IPS-20b (cell line): ENCODE data around the gene AP3S2.
"Not testable (repeated sequence)": the region's sequence is repeated elsewhere in the genome, so short reads cannot be mapped to it uniquely, and the experiment has no call there.

Experiments
- H3K27ac ChIP-seq: one replicate; pipeline ENCODE4 v1.5.1; 2013; ENCODE audit warnings: low read length
- H3K27me3 ChIP-seq: 2 replicates; pipeline ENCODE4 v1.6.1; 2013; ENCODE audit warnings: mild to moderate bottlenecking, low read length, inconsistent platforms; ENCODE audit not compliant: insufficient read depth
- H3K36me3 ChIP-seq: 2 replicates; pipeline ENCODE4 v1.6.1; 2013; ENCODE audit warnings: low read depth, mild to moderate bottlenecking, inconsistent platforms, low read length, moderate library complexity; ENCODE audit not compliant: insufficient read depth
- H3K4me1 ChIP-seq: 2 replicates; pipeline ENCODE4 v1.6.1; 2013; ENCODE audit warnings: mild to moderate bottlenecking, control low read depth, inconsistent platforms, low read length, moderate library complexity; ENCODE audit not compliant: insufficient read depth
- H3K4me3 ChIP-seq: 2 replicates; pipeline ENCODE4 v1.5.1; 2013; ENCODE audit warnings: mild to moderate bottlenecking, low read length, inconsistent platforms
- H3K9ac ChIP-seq: 2 replicates; pipeline ENCODE4 v1.6.1; 2013; ENCODE audit warnings: low read depth, mild to moderate bottlenecking, inconsistent platforms, low read length, moderate library complexity
- H3K9me3 ChIP-seq: 2 replicates; pipeline ENCODE4 v1.6.1; 2013; ENCODE audit warnings: mild to moderate bottlenecking, low read depth, low read length, inconsistent platforms; ENCODE audit not compliant: insufficient read depth

The AP3S2 gene

GRCh38 chr15:89877083-89877425, 16.7 kb downstream of the AP3S2 start:
- H3K27ac ChIP-seq = no peak overlapping the region
- no peaks in the 10 kb centered on the region for H3K27me3 ChIP-seq
- H3K9ac ChIP-seq = no peak overlapping the region
- H3K36me3 ChIP-seq = peaks cover 13% of the 10 kb centered on the region; the same call in 1 of the 2 replicates
- no peaks in the 10 kb centered on the region for H3K9me3 ChIP-seq
- H3K4me1 ChIP-seq = no peaks in the 10 kb centered on the region
- no peak overlapping the region for H3K4me3 ChIP-seq

DNA sequence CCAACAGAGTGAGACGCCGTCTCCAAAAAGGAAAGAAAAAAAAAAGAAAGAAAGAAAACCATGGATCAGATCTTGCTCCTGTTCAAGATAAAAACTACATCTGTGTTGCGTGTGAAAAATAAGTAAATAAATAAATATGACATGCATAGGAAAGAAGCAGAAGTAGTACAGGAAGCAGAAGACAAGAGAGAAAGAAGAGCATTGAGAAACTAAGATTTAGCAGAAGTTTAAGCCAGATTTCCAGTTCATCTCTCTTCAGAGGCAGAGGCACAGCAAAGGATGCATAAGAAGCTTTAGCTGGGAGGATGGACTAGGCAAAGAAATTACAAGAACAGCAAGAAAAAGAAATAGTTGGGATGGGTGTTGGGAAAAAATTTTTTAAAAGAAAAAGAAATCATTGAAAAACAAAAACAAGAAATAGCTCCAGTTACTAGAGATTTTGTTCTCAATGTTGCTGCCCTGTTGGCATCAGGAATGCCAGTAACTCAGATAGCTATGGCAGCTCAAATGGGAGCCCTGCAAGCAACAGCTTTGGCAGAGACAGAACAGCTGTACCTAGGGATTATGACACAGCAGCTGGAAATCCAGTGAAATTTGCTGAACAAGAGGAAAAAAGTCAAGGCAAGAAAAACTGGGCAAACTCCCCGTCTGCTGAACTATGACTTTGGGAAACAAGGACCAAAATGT, 17.3 kb downstream of the AP3S2 start:
- Histone ChIP-seq H3K27ac (no peak overlapping the region), H3K36me3 (peaks cover 16% of the 10 kb centered on the region), H3K4me1 (no peaks in the 10 kb centered on the region)

DNA sequence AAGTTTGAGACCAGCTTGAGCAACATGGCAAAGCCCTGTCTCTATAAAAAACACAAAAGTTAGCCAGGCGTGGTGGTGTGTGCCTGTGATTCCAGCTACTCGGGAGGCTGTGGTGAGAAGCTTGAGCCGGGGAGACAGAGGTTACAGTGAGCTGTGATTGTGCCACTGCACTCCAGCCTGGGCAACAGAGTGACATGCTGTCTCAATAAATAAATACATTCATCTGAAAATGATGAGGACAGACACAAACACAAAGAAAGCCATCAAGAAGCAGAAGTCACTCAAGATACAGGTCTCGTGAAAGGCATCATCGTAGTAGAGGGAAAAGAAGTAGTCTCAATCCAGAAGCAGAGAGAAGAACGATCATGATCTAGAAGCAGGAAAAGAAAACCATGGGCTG, 18.1 kb downstream of the AP3S2 start:
- Histone ChIP-seq H3K4me3 (no peak overlapping the region), H3K9me3 (no peaks in the 10 kb centered on the region), H3K4me1 (no peaks in the 10 kb centered on the region), H3K27me3 (no peaks in the 10 kb centered on the region), H3K9ac (no peak overlapping the region), H3K27ac (no peak overlapping the region), H3K36me3 (peaks cover 22% of the 10 kb centered on the region)

More for the DNA sequence above, 17.3 kb downstream of the AP3S2 start:
- H3K9ac ChIP-seq = no peak overlapping the region
- no peaks in the 10 kb centered on the region for H3K27me3 ChIP-seq
- no peaks in the 10 kb centered on the region for H3K9me3 ChIP-seq
- H3K4me3 ChIP-seq = no peak overlapping the region

DNA sequence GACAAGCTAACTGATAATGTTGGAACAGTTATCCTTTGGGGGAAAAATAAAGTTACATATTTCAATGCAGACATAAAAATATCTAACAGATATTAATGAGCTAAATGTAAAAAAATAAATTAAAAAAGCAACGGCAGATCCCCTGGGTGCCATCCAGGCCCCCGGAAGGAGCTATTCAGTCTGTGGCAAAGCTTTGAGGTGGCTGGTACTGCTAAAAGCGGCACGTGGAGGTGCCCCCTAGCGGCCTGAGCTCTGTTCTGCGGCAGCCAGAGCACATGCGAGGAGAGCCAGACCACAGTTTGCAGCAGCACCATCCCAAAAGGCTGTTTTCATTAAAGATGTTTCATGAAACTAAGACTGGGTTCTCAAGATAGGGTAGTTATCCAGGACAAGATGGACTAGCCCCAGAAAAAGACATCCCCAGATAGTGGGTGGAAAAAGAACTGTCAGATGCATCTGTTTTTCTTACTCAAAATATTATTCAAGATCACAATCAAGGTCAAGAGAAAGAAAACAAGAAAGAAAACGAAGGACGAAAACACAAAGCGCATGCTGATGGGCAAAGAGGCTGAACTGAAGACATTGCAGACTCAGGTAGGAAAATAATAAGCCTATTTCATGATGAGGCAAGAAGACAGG, 18.7 kb downstream of the AP3S2 start:
- H3K4me3 ChIP-seq = no peak overlapping the region
- H3K4me1 ChIP-seq = no peaks in the 10 kb centered on the region
- H3K36me3 ChIP-seq = peaks cover 27% of the 10 kb centered on the region
- H3K9me3 ChIP-seq = no peaks in the 10 kb centered on the region
- no peak overlapping the region for H3K9ac ChIP-seq
- H3K27me3 ChIP-seq = no peaks in the 10 kb centered on the region
- H3K27ac ChIP-seq = no peak overlapping the region

GRCh38 chr15:89870688-89871288, 23.0 kb downstream of the AP3S2 start:
- Histone ChIP-seq H3K27ac (no peak overlapping the region), H3K36me3 (peaks cover 25% of the 10 kb centered on the region)

GRCh38 chr15:89870006-89870405, 23.8 kb downstream of the AP3S2 start:
- Histone ChIP-seq H3K27ac (no peak overlapping the region), H3K9ac (no peak overlapping the region), H3K4me3 (no peak overlapping the region), H3K9me3 (no peaks in the 10 kb centered on the region), H3K4me1 (no peaks in the 10 kb centered on the region), H3K36me3 (peaks cover 25% of the 10 kb centered on the region), H3K27me3 (no peaks in the 10 kb centered on the region)

More at GRCh38 chr15:89870688-89871288, 23.0 kb downstream of the AP3S2 start:
- H3K9ac ChIP-seq = no peak overlapping the region
- H3K27me3 ChIP-seq = no peaks in the 10 kb centered on the region
- H3K4me3 ChIP-seq = no peak overlapping the region
- no peaks in the 10 kb centered on the region for H3K9me3 ChIP-seq
- H3K4me1 ChIP-seq = no peaks in the 10 kb centered on the region

DNA sequence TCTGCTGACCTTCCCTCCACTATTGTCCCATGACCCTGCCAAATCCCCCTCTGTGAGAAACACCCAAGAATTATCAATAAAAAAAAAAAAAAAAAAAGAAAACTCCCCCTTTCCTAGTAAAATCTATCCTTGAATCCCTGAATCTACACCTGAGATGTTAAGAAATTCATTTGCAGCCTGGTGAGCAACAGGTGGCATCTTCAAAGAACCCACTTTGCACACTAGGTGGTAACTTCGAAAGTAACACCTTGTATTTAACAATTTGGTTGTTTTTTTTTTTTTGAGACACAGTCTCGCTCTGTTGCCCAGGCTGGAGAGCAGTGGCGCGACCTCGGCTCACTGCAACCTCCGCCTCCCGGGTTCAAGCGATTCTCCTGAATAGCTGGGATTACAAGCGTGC, 24.3 kb downstream of the AP3S2 start:
- not testable (repeated sequence) for H3K9ac ChIP-seq, H3K4me1 ChIP-seq, H3K4me3 ChIP-seq, H3K9me3 ChIP-seq, H3K27ac ChIP-seq, H3K27me3 ChIP-seq
- H3K36me3 ChIP-seq = peaks cover 25% of the 10 kb centered on the region

DNA sequence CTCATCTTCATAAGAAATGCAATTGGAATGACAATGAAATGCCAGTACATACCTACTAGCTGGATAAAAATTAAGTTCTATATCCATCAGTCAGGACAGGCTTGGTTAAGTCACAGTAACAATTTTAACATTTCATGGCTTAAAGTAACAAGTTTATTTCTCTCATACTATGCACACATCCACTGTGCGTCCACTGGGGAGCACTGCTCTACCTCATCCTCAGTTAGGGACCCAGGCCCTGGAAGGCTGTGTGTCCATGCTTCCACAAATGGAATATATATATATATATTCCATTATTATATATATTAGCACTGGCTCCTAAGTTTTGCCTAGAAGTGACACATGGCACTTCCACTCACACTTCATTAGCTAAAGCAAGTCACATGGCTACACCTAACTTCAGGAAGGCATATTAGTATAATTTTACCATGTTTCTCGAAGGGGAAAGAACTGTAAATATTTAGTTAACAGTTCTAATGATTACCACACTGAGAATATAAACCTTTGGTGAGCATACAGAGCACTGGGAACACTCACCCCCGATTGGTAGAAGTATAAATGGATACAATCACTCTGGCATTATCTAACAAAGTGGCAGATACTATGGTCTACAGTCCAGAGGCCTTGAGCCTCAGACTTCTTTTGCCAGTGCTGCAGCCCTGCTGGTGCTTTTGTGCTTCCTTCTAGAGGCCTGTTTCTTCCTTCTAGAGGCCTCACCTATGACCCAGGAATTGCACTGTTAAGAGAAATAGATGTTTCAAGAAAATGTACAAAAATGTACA, 28.6 kb downstream of the AP3S2 start:
- Histone ChIP-seq H3K27me3 (no peaks in the 10 kb centered on the region), H3K27ac (no peak overlapping the region), H3K9ac (no peak overlapping the region), H3K4me3 (no peak overlapping the region), H3K9me3 (no peaks in the 10 kb centered on the region), H3K4me1 (no peaks in the 10 kb centered on the region), H3K36me3 (peaks cover 25% of the 10 kb centered on the region)

GRCh38 chr15:89863918-89864317, 29.9 kb downstream of the AP3S2 start:
- Histone ChIP-seq H3K4me1 (no peaks in the 10 kb centered on the region), H3K9me3 (no peaks in the 10 kb centered on the region), H3K27ac (no peak overlapping the region), H3K4me3 (no peak overlapping the region), H3K27me3 (no peaks in the 10 kb centered on the region), H3K36me3 (peaks cover 22% of the 10 kb centered on the region), H3K9ac (no peak overlapping the region)

GRCh38 chr15:89860891-89861290, 32.9 kb downstream of the AP3S2 start:
- no peak overlapping the region for H3K9ac ChIP-seq
- no peaks in the 10 kb centered on the region for H3K9me3 ChIP-seq
- H3K4me3 ChIP-seq = no peak overlapping the region
- H3K4me1 ChIP-seq = no peaks in the 10 kb centered on the region
- H3K27me3 ChIP-seq = no peaks in the 10 kb centered on the region
- H3K27ac ChIP-seq = no peak overlapping the region
- peaks cover 22% of the 10 kb centered on the region for H3K36me3 ChIP-seq

GRCh38 chr15:89860431-89860830, 33.4 kb downstream of the AP3S2 start:
- no peaks in the 10 kb centered on the region for H3K27me3 ChIP-seq
- no peak overlapping the region for H3K9ac ChIP-seq
- no peak overlapping the region for H3K27ac ChIP-seq
- no peaks in the 10 kb centered on the region for H3K9me3 ChIP-seq
- no peak overlapping the region for H3K4me3 ChIP-seq
- H3K4me1 ChIP-seq = no peaks in the 10 kb centered on the region
- H3K36me3 ChIP-seq = peaks cover 22% of the 10 kb centered on the region
